Lung (tissue), 12 donors: ENCODE measurements around the gene SFMBT1. TPM values are rescaled to one million over a fixed set of nuclear protein-coding genes. Genes with fewer than 3 reads are reported as not detected.

ENCODE experiments used
- ATAC-seq: fragments of 200-7000 bp; cut with Tn5 transposase; one replicate; pipeline ENCODE4 v1.9.1; 2020; ENCODE audit warnings: moderate number of reproducible peaks; ENCODE audit not compliant: insufficient read depth, low FRiP score
- DNase-seq, 3 donors: peaks; one replicate each; pipeline ENCODE4 v3.0.0-alpha.2; 2013 to 2017
- H3K27ac ChIP-seq, 2 donors: one replicate each; pipeline ENCODE4 v1.5.1; 2013; ENCODE audit warnings: mild to moderate bottlenecking in 2 of 2, moderate library complexity in 2 of 2, control low read depth in 1 of 2, inconsistent platforms in 1 of 2, low read depth in 1 of 2, low read length in 1 of 2
- H3K27me3 ChIP-seq, 3 donors: one replicate each; pipeline ENCODE4 v1.5.1; 2013; ENCODE audit warnings: low read length in 2 of 3; ENCODE audit not compliant: control insufficient read depth in 3 of 3, insufficient read depth in 3 of 3
- H3K36me3 ChIP-seq, 4 donors: one replicate each; pipeline ENCODE4 v1.5.1; 2013; ENCODE audit warnings: low read length in 4 of 4, mild to moderate bottlenecking in 1 of 4, moderate library complexity in 1 of 4; ENCODE audit not compliant: control insufficient read depth in 4 of 4, insufficient read depth in 4 of 4
- H3K4me1 ChIP-seq, 5 donors: one replicate each; pipeline ENCODE4 v1.5.1; 2013; ENCODE audit warnings: low read length in 5 of 5, mild to moderate bottlenecking in 2 of 5, moderate library complexity in 1 of 5; ENCODE audit not compliant: control insufficient read depth in 5 of 5, insufficient read depth in 5 of 5
- H3K4me3 ChIP-seq: one replicate; pipeline ENCODE4 v1.5.1; 2013; ENCODE audit warnings: mild to moderate bottlenecking, control low read depth, moderate library complexity
- H3K9ac ChIP-seq, 2 donors: one replicate each; pipeline ENCODE4 v1.5.1; 2013; ENCODE audit warnings: low read length in 2 of 2, control low read depth in 1 of 2; ENCODE audit not compliant: insufficient read depth in 1 of 2
- H3K9me3 ChIP-seq, 4 donors: one replicate each; pipeline ENCODE4 v1.5.1; 2013; ENCODE audit warnings: low read length in 3 of 4, mild to moderate bottlenecking in 1 of 4, moderate library complexity in 1 of 4; ENCODE audit not compliant: control insufficient read depth in 4 of 4, insufficient read depth in 3 of 4
- WGBS, 2 donors: extraction: QIAGEN DNeasy Blood & Tissue Kit; methylation state at CpG; one replicate each; pipeline ENCODE4 v1.1.7; 2013; 5-methylcytosine and 5-hydroxymethylcytosine counted together
- polyA plus RNA-seq, 2 donors: library from polyadenylated mRNA; stranded (reverse); fragments of 200-250 nt; gene quantifications; one replicate each; pipeline ENCODE4 v1.2.1, GENCODE V29; 2013
- total RNA-seq, 2 donors: library from RNA; depleted of rRNA in 1 of 2; stranded (reverse); fragments of >200 nt in 1 of 2; gene quantifications; one replicate each; pipeline ENCODE4 v1.2.1, GENCODE V29; 2014 to 2021
- TF ChIP-seq, protein P1 (sequence below): IDR thresholded peaks from 2 replicates; pipeline ENCODE4 v1.5.1; 2012; ENCODE audit warnings: mild to moderate bottlenecking; ENCODE audit errors: control extremely low read depth, extremely low read depth
- donor health status: control.
- donor health status: control.
- donor health status: Bipolar disorder and iron deficiency.
- donor health status: healthy.
- donor health status: DM: yes; HTN: yes; CAD: no.

Gene SFMBT1
- total and polyA plus RNA-seq, 4 donors = 3.4 to 19.2 (median 9.7) TPM

GRCh38 chr3:52865994-52866393 lies 179.9 kb downstream of the SFMBT1 start:
- Histone ChIP-seq H3K9ac (no peak overlapping the region), H3K27me3 (no peaks in the 10 kb centered on the region), H3K4me3 (no peak overlapping the region), H3K36me3 (peaks cover 0 to 2% (median 0%) of the 10 kb centered on the region in 4 donors), H3K27ac (peak overlapping the region in 1 of 2 donors; percentile 5), H3K9me3 (peaks cover 0 to 2% (median 0%) of the 10 kb centered on the region in 4 donors), H3K4me1 (no peaks in the 10 kb centered on the region)
- TF ChIP-seq, protein P1, sequence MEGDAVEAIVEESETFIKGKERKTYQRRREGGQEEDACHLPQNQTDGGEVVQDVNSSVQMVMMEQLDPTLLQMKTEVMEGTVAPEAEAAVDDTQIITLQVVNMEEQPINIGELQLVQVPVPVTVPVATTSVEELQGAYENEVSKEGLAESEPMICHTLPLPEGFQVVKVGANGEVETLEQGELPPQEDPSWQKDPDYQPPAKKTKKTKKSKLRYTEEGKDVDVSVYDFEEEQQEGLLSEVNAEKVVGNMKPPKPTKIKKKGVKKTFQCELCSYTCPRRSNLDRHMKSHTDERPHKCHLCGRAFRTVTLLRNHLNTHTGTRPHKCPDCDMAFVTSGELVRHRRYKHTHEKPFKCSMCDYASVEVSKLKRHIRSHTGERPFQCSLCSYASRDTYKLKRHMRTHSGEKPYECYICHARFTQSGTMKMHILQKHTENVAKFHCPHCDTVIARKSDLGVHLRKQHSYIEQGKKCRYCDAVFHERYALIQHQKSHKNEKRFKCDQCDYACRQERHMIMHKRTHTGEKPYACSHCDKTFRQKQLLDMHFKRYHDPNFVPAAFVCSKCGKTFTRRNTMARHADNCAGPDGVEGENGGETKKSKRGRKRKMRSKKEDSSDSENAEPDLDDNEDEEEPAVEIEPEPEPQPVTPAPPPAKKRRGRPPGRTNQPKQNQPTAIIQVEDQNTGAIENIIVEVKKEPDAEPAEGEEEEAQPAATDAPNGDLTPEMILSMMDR = no peak
- DNase-seq (no peak), ATAC-seq (no peak)
- WGBS, 2 donors = 82 to 89% methylated on average over 13 of the region's 13 CpGs

- H3K4me1 ChIP-seq = peaks cover 0 to 2% (median 0%) of the 10 kb centered on the region in 5 donors
- 92% methylated on average over 8 of the region's 8 CpGs for WGBS, 2 donors
- H3K9me3 ChIP-seq = peaks cover 0 to 2% (median 0%) of the 10 kb centered on the region in 4 donors
- peaks cover 0 to 4% (median 0%) of the 10 kb centered on the region in 4 donors for H3K36me3 ChIP-seq
- no peaks in the 10 kb centered on the region for H3K27me3 ChIP-seq
- DNase-seq = no peak
- TF ChIP-seq, protein P1 = no peak
- H3K9ac ChIP-seq = no peak overlapping the region
- H3K27ac ChIP-seq = no peak overlapping the region
- H3K4me3 ChIP-seq = no peak overlapping the region
- no peak for ATAC-seq
Observed at GRCh38 chr3:52860424-52860768, 185.5 kb downstream of the SFMBT1 start.

GRCh38 chr3:52859686-52860423 lies 186.0 kb downstream of the SFMBT1 start:
- Histone ChIP-seq H3K27me3 (no peaks in the 10 kb centered on the region), H3K4me1 (peaks cover 0 to 2% (median 0%) of the 10 kb centered on the region in 5 donors), H3K27ac (no peak overlapping the region), H3K4me3 (no peak overlapping the region), H3K36me3 (peaks cover 0 to 4% (median 0%) of the 10 kb centered on the region in 4 donors), H3K9me3 (peaks cover 0 to 2% (median 0%) of the 10 kb centered on the region in 4 donors), H3K9ac (no peak overlapping the region)
- no peak for ATAC-seq
- WGBS, 2 donors = 89 to 94% methylated on average over 8 of the region's 8 CpGs
- TF ChIP-seq, protein P1 = no peak
- DNase-seq = no peak
